Inflammatory macrophage treated with lipopolysaccharide for 1 hour (primary cell): ENCODE results near the gene PGAM2.

ENCODE experiments used
- DNase-seq, 2 donors: peaks; one replicate each; pipeline ENCODE4 v3.0.0-alpha.2; 2020 to 2022

Gene PGAM2

DNA sequence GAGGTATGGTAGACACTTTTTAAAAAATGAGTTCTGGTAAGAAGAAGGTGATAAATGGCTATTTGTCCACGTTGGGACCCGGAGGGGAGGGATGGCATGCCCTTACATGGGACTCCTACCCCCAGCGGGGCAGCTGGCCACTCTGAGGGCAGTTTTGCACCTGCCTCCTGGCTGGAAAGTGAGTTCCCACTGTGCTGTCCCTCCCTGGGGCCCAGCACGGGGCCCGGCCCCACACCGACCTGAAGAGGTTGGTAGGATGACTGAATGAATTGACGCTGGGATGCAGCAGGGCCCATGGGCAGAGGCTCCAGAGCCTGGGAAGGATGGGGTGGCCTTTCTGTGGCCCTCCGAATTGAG is 38.2 kb upstream of the PGAM2 start:
- no peak for DNase-seq

GRCh38 chr7:44102846-44103565 is 37.6 kb upstream of the PGAM2 start:
- DNase-seq: no peak

GRCh38 chr7:44101966-44102845 is 36.8 kb upstream of the PGAM2 start:
- no peak for DNase-seq

DNA sequence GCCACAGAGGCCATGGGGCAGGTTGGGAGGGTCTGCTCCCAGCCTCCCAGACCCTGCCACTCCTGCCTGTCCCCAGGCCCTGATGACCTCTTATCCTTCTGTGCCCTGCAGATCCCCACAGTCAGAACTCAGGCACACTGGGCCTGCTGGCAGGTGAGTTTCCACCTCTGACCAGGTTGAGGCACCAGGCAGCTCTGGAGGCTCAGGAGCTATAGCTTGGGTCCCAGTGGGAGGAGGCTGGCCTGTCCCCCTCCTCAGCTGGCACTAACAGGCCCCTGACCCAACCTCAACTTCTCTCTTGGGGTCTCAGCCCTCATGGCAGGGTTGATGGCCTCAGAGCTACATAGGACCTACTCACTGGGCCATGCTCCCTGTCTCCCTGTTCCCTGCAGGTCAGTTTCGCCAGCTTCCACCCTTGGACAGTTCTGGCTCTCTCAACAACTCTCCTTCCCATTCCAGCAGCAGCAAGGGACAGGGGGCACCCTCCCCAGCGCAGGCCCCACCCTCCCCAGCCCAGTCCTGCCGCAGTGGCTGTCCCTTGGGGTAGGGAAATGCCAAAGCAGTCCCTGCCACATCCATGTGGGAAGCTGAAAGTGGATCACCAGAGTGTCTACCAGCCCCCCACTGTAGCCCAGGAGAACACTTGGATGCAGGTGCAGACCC is 36.1 kb upstream of the PGAM2 start:
- no peak for DNase-seq

DNA sequence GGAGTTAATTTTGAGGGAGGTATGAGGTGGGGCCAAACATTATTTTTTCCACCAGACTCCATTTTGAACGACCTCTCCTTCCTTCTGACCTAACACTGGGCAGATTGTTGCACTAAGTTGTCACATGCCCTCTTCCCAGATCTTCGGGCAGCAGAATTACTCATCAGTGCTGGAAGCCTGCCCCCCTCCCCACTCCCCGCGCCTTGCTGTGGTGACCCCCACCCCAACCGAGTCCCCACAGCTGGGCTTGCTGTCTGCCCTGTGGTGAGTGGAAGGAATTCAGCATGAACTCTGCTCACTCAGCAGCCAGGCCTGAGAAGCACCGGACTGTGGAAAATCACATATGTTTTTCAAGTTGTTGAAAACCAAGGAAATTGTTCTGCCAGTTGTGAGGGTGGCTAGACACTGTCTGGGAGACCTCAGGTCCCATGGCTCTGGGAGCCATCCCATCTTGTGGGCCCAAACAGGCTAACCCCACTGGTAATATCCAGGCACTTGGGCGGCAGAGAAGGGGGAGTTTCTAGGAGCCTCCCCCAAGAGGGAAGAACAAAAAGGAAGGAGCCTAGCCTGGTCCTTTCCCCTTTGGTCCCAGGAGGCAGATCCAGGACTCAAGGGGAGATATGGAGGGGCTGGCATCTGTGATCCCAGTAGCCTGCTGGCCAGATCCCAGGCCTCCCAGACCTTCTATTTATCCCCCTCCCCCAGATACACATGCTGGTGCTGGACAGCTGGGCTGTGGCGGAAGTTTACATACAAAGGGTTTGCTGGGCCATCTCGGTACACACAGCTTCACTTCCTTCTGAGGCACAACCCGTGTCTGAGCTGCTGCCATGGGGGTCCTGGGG is 35.3 kb upstream of the PGAM2 start:
- DNase-seq: no peak

DNA sequence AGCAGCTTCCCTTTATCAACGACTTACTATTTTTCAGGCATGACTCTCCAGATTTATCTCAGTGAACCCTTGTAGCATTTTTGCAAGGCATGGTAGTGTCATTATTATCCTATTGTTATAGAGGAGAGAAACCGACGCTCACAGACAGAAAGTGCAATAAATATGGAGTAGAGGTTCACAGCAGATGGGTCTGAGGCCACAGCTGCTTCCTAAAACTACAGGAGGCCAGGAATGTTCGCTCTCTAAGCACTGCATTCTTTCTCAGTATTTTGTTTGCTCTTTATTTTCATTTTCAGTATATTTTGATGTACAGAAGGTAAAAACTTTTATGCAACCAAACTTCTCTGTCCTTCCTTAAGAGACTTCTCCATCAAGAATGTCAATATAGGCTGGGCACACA is 34.3 kb upstream of the PGAM2 start:
- no peak for DNase-seq

- no peak for DNase-seq
Observed at GRCh38 chr7:44098092-44099068, 33.0 kb upstream of the PGAM2 start.

- DNase-seq: no peak
Observed at GRCh38 chr7:44097064-44097932, 31.9 kb upstream of the PGAM2 start.

DNA sequence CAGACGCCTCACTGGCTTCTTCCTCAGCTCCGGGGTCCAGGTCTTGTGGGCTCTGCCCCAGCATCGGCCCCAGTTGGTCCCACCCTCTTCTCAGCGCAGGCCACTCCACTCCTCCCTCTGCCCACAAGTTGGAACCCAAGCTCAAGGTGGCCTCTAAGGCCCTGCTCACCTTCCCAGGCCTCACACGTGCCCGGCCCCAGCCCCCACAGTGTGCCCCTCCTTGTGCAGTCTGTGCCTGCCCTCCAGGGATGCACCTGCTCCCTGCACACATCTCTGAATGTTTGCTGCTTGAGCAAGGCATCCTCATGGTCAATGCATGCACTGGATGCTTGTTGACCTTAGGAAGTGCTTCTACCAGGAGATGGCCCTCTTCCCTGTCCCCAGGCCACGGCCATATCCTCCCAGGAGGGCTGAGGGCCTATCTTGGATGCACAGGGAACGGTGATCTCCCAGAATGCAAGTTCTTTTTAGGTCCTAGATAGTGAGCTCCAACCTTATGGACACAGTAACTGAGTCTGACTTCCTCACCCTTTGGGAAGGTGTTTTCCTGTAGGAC is 31.0 kb upstream of the PGAM2 start:
- no peak for DNase-seq

DNA sequence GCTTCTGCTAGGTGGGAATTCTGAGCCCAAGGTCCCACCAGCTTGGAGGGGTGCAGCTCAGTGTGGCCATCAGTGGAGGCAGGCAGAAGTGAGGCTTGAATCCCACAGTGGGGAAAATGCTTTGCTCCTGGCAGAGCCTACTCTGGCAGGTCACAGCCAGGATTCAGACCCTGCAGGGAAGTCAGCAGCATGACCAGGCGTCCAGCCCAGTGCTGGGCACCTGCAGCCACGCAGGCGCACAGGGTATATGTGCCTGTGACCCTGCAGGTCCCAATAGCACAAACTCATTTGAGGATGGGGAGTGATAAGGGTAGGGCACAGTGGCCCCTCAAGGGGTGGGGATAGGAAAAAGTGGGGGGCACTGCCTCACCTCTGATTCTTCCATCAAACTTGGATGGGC is 30.4 kb upstream of the PGAM2 start:
- DNase-seq: no peak

- no peak for DNase-seq
Observed at GRCh38 chr7:44094883-44095592, 29.7 kb upstream of the PGAM2 start.

GRCh38 chr7:44094365-44094764 is 29.0 kb upstream of the PGAM2 start:
- no peak for DNase-seq

- DNase-seq: no peak
Observed at GRCh38 chr7:44093102-44093641, 27.8 kb upstream of the PGAM2 start.

DNA sequence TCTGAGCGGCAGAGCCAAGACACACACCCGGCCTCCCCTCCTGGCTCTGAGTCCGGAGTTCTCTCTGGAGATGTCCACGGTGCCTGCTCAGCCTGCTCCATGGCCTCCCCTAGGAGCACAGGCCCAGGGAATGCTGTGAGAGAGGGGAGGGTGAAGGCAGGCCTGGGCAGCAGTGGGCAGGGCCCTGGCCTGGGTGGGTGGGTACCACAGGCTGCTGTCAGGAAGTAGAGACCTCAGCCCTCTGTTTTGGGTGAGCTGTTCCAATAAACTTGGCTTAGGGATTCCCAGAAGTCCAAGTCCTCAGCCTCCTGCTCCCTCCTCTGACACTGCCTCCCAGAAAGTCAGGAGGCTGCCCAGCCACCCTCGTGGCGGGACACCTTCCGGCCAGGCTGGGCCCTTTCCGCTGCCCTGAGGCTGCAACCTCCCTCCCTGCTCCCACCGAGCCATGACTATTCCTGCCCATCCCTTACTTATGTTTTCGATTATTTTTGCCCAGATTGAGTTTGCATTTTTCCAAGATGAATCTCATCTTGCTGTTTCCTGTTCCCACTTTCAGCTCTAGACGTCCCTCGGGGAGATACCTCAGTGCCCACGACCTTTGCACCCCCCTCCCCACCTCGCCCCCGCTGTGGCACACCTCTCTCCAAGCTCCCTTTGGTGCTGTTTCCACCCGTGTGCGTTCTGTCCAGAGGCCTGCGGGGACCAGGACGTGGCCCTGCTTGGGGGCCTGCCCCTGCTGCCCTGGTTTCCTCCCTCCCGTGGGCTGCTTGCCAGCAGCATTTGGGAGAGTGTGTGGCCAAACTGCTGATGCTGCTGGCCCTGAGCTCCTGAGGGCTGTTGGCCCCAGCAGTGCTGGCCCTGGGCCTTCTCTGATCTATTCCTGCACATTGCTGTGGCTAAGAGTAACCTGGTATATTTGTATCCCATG is 22.8 kb upstream of the PGAM2 start:
- no peak for DNase-seq

DNA sequence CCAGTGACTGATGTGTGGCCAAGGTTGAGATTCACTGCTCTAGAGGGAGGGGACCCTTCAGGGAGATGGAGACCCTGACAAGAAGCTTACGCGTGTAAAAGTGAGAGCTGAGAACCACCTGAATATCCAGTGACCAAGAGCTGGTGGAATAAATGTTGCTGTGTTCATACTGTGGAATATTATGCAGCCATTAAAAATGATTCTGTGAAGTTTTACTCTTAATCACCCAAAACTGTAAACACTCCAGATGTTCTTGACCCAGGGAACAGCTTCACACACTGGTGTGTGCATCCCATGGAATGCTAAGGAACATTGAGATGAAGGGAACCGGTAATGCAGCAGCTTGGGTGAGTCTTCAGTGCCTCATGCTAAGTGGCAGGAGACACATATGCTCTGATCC is 21.3 kb upstream of the PGAM2 start:
- DNase-seq: no peak

- DNase-seq: no peak
Observed at GRCh38 chr7:44085546-44085945, 20.2 kb upstream of the PGAM2 start.

- DNase-seq: no peak
Observed at GRCh38 chr7:44084701-44085100, 19.3 kb upstream of the PGAM2 start.

DNA sequence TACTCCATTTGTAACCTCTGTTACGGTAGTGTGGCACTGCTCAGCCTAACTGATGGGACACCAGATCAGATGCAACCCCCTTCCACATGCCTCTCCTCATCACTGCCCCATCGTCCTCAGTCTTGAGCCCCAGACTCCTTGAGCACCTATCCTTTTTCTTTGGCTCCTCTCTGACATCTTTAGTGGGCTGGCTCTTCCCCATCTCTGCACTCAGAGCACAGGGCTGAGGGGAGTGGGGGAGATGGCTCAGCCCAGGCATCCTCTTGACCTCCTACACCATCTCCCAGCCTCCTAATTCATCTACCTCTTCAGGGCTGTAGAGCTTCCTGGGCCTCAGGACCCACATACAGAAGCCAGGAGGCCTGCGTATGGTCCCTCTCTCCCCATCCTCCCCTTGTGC is 18.4 kb upstream of the PGAM2 start:
- DNase-seq: no peak
